Iris pigment epithelial cell (primary cell): ENCODE data around the gene OSTF1.

Experiments used
- DNase-seq: peaks from one replicate; pipeline ENCODE4 v3.0.0-alpha.2; 2011; ENCODE audit warnings: low read depth

Gene OSTF1

GRCh38 chr9:75085640-75086039, 2.7 kb upstream of the OSTF1 start:
- no peak for DNase-seq

GRCh38 chr9:75086541-75087288, 1.6 kb upstream of the OSTF1 start:
- DNase-seq, result no peak

- DNase-seq, result peak; percentile 66
Observed at GRCh38 chr9:75087289-75087823, 958 bp upstream of the OSTF1 start.

GRCh38 chr9:75088646-75089372, 495 bp downstream of the OSTF1 start:
- DNase-seq, result peak; percentile 56

- no peak for DNase-seq
Observed at GRCh38 chr9:75089373-75089766, 1.1 kb downstream of the OSTF1 start.

GRCh38 chr9:75090579-75090978, 2.3 kb downstream of the OSTF1 start:
- no peak for DNase-seq

GRCh38 chr9:75092766-75093165, 4.5 kb downstream of the OSTF1 start:
- DNase-seq, result no peak

- peak; percentile 47 for DNase-seq
Observed at GRCh38 chr9:75096796-75097195, 8.5 kb downstream of the OSTF1 start.

- no peak for DNase-seq
Observed at GRCh38 chr9:75101004-75101588, 12.8 kb downstream of the OSTF1 start.

GRCh38 chr9:75102177-75102790, 14.0 kb downstream of the OSTF1 start:
- no peak for DNase-seq

GRCh38 chr9:75104607-75105006, 16.3 kb downstream of the OSTF1 start:
- no peak for DNase-seq

GRCh38 chr9:75105019-75105540, 16.8 kb downstream of the OSTF1 start:
- no peak for DNase-seq

GRCh38 chr9:75105841-75106240, 17.5 kb downstream of the OSTF1 start:
- peak; percentile 30 for DNase-seq

GRCh38 chr9:75106857-75107256, 18.5 kb downstream of the OSTF1 start:
- DNase-seq, result no peak

GRCh38 chr9:75108571-75108970, 20.3 kb downstream of the OSTF1 start:
- peak; percentile 93 for DNase-seq

- DNase-seq, result peak; percentile 29
Observed at GRCh38 chr9:75109210-75109839, 21.0 kb downstream of the OSTF1 start.

- no peak for DNase-seq
Observed at GRCh38 chr9:75111019-75111622, 22.8 kb downstream of the OSTF1 start.

- DNase-seq, result no peak
Observed at GRCh38 chr9:75112789-75113188, 24.5 kb downstream of the OSTF1 start.

GRCh38 chr9:75116306-75116705, 28.0 kb downstream of the OSTF1 start:
- DNase-seq, result no peak

GRCh38 chr9:75117564-75117963, 29.2 kb downstream of the OSTF1 start:
- no peak for DNase-seq

- no peak for DNase-seq
Observed at GRCh38 chr9:75120686-75121085, 32.4 kb downstream of the OSTF1 start.
